Activated CD4-positive, alpha-beta T cell treated with anti-CD3 and anti-CD28 coated beads, Interleukin-2, amount 50 U/mL, for 4 hours (primary cell): ENCODE results near the gene DUS2.
"Not testable (repeated sequence)": the region's sequence is repeated elsewhere in the genome, so short reads cannot be mapped to it uniquely, and the experiment has no call there.

Experiments
- DNase-seq, 2 experiments: peaks; one replicate each; pipeline ENCODE4 v3.0.0-alpha.2; 2020

Gene DUS2

DNA sequence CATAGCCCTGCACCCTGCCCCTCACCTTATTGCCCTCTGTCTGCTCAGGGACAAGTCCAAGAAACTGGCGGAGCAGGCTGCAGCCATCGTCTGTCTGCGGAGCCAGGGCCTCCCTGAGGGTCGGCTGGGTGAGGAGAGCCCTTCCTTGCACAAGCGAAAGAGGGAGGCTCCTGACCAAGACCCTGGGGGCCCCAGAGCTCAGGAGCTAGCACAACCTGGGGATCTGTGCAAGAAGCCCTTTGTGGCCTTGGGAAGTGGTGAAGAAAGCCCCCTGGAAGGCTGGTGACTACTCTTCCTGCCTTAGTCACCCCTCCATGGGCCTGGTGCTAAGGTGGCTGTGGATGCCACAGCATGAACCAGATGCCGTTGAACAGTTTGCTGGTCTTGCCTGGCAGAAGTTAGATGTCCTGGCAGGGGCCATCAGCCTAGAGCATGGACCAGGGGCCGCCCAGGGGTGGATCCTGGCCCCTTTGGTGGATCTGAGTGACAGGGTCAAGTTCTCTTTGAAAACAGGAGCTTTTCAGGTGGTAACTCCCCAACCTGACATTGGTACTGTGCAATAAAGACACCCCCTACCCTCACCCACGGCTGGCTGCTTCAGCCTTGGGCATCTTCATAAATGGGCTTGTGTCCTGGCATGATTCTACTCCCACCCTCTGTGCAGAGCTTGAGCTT is 55.8 kb downstream of the DUS2 start:
- no peak for DNase-seq

DNA sequence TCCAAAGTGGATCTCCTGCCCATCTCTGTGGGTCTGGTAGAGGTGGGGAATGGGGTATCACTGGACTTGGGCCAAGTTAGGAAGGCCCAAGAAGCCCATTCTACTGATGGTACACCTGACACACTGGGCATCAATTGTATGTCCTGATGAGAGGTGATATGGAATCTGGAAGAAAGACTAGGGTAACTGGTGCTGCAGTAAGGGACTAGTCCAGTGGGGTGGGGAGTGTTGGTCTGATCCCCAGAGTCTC is 56.2 kb downstream of the DUS2 start:
- DNase-seq: no peak

DNA sequence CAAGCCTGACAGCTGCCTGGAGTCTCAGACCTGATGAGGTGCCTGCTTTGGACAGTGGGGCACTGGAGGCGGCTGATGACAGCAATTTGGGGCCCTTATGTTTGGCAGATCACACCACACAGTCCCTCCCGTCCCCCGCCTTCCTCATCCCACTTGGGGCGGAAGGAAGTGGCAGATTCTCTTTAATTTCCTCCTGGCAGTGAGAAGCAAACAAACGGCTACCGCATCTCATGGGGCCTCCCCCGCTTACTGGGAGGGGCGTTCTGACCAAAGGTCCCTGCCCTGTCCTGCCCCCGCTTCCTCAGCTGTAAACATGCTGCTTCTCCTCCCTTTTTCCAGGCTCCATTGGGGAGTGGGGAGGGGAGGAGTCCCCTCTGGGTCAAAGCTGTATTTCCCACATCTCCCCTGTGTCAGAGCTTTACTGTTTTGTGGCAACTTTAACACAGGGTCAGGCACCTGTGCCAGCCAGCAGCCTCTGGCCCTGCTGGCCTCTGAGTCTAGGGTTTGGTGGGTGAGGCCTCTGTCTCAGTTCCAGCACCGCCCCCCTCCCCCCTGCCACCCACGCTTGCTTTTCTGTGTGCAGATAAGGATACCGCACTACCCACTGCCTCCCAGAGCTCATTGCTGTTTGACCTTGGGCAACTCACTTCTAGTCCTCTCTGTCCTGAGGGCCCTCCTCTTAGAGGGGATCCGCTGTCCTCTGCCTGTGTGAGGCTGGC is 56.7 kb downstream of the DUS2 start:
- peak; percentile 63 to 71 for DNase-seq

DNA sequence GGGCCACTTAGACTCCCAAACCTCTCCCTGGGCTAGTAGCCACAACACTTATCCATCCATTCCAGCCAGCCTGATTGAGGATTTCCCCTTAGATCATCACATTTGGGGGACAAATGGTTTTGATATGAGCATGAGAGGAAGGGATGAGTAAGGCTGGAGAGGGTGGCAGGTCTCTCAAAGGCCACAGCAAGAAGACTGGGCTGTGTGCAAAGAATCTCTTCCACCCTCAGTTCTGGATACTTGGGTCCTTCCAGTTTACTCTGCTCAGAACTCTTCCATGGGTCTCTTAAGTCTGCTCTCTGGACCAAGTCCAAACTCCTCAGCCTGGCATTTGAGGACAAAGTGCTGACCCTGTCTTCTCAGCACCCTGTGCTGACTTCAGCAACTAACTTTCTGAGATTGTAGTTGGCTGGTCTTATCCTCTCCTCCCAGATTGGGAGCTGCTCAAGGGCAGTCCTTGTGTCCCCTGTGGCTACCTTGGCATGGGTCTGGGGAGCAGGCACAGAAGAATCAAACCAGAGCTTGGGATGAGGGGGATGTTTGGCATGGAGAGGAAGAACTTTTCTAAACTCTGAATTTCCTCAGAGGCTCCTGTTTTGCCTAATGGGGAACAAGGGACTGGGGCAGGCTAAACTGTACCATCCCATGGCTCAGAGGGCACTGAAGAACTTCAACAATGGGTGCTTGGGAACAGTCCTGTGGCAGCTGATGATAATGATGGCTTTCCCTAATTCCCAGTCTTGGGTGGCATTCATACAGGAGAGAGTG is 59.0 kb downstream of the DUS2 start:
- no peak for DNase-seq

DNA sequence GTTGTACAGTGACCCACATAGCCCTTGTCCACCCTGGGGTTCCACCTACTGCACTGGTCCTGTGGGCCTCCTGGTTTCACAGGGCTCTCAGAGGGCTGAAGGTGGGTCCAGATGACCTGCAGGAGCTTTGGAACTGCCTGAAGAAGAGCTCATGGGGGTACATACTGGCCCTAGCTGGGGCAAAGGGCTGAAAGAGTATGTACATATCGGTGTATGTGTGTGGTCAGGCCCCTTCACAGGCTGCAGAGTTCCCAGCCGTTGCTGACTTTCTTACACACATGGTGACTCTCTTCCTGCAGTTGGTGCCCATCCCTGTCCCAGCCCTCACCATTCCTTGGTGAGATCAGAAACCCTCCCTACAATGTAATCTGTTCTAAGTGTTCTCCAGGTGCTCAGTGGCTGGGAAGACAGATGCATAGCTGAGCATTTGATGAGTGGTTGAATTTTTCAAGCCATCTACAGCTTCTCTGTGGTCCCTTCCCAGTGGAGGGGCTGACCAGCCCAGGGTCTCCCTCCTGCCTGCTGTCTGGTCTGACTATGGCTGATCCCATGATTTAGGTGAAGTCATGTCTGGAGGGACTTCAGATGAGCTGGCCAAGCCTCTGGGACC is 59.6 kb downstream of the DUS2 start:
- no peak for DNase-seq

DNA sequence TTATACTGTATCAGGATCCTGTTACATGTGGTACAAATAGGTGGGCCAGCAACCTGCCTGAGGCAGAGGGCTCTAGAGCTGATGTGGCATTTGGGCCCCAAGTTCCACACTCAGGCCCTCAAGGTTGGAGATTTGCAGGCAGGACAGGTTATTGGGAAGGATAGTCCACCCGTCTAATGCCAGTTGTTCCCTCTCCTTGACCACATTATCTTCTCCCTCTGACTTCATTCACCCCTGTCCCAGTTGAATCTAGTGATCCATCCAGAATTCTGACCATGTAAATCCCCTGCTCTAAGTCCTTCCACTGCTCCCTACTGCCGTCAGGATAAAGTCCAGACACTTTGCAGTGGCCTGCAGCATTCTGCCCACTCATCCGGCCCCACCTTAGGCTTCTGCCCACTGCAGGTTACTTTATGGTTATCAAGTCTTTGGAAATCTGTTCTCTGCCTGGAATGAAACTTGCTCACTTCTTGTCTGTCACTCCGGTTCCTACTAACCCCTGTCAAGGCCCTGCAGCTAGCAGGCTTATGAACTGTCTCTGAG is 60.2 kb downstream of the DUS2 start:
- no peak for DNase-seq

DNA sequence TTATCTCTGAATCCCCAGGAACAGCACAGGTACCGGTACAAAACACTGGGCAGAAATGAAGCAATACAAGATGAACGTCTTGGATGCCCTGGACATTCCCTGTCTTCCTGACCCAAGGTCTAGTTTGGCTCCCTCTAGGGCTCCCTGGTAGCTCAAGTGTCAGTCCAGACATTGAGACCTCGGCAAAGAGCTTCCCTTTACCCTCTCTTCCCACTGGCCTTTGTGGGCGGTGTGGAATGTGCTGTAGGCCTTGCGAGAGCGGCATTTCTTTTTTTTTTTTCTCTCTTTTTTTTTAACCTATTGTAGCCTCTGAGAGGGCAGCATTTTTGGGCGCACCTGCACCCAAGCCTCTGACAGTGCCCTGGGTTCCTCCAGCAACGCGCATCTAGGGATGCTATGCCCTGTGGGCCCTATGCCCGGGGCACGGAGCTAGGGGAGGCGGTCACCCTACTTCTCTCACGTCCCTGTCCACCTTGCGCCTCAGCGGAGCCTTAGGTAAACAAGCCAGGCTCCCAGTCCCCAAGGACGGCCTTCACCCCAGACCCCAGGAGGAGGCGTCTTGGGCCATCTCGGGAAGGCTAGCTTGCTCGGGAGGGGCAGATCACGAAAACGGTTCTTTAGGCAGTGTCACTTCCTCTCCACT is 60.9 kb downstream of the DUS2 start:
- DNase-seq: no peak

DNA sequence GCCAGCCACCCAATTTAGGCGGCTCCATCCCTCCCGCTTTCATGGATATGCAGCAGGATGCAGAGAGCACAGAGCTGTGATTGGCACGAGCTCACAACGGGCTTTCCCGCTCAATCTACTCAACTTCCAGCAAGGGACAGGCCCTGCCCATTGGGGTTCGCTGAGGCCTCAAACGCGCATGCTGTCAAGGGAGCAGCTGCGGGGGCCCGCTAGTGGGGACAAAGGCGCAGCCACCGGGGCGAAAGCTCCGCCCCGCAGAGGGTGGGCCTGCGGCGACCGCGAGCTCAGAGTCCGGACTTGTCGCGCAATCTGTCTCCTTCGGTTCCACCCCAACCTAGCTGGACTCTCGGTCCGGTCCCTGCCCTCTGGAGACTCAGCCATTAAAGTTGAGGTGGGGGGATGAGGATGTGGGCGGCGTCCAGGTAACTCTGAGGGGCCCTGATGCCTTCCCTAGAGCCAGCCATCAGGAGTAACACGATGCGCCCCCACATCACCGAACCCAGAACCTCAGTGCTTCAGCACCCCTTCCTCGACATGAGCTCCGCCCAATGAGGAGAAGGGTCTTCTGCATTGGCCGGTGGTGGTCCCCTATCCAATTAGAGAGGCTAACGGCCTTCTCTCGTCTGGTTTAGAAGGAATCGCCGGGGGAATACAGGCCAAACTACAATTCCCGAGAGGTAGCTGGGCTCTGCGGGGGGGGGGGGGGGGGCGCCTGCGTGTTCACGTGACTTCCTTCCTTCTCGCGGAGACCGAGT is 61.6 kb downstream of the DUS2 start:
- DNase-seq: peak; percentile 63 to 70

DNA sequence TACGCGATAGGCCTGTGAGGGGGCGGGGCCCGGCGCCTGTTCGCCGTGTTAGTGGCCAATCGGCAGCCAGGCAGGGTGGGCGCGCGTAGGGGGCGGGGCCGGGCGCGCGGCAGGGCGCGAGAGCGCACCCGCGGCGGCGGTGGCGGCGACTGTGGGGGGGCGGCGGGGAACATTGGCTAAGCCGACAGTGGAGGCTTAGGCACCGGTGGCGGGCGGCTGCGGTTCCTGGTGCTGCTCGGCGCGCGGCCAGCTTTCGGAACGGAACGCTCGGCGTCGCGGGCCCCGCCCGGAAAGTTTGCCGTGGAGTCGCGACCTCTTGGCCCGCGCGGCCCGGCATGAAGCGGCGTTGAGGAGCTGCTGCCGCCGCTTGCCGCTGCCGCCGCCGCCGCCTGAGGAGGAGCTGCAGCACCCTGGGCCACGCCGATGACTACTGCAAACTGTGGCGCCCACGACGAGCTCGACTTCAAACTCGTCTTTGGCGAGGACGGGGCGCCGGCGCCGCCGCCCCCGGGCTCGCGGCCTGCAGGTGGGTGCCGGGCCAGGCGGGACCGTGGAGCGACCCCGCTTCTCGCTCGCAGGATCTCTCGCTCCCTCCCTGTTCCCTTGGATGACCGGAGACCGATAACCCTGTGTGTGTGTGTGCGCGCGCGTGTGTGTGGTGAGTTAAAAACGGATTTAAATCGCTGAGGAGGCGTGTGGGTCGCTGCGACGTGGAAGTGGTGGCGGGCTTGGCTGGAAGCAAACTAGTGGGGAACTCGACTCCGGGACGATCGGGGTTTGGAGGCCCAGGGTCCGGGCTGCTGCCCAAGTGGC is 62.4 kb downstream of the DUS2 start, which contains the start of gene NFATC3:
NFATC3 (plus strand) TSS at position 112 of the 813 bp plus-strand sequence; CDS start at position 424, 312 bp downstream.
- peak; percentile 99 for DNase-seq

DNA sequence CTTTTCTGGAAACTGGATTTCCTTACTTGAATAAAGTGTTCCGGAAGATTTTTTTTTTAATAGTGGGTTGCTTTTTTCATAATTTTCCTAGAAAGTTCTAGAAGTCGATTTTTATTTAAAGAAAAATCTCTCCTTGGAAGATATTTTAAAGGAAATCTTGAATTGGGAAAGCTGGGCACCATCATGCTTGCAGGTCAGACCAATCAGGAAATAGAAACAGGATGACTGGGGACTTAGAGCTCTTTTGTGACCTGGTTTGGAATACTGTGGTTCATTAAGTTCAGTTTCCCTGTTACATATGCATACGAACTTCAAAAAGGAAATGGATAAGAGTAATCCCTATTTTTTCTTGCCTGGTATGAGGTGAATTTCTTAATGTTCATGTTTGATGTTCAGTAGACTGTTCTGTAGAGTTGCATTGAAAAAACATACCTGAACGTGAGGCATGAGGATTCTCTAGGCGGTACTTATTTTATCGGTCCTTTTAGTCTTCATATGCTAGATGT is 63.3 kb downstream of the DUS2 start:
- DNase-seq: no peak

DNA sequence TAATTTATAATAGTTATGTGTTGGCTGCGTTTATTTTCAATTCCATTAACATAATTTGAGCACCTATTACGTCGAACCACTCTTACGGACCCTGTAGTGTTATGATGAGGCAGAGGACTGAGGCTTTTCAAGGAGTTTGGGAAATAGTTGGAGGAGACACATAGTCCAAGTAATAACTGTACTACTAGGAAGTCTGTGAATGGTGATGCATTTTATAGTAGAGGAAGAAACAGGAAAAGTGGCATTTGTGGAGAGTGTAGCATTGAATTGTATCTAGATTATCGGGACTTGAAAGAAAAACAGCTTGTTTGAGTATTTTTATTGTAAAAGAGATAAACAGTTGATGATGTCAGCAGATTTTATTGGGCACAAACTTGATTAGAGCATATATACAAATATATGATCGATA is 63.8 kb downstream of the DUS2 start:
- DNase-seq: no peak

DNA sequence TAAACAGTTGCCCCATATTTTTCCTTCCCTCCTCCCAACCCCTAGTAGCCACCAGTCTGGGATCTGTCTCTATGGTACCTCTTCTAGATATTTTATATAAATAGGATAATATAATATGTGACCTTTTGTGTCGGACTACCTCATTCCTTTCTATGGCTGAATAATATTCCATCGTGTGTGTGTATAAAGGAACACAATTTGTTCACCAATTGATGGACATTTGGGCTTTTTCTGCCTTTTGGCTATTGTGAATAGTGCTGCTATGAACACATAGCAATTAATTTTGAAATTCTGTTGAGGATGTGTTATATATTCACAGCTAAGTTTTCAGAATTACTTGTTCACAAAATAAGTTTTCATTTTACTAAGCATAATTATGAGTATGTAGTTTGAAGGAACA is 64.6 kb downstream of the DUS2 start:
- no peak for DNase-seq

DNA sequence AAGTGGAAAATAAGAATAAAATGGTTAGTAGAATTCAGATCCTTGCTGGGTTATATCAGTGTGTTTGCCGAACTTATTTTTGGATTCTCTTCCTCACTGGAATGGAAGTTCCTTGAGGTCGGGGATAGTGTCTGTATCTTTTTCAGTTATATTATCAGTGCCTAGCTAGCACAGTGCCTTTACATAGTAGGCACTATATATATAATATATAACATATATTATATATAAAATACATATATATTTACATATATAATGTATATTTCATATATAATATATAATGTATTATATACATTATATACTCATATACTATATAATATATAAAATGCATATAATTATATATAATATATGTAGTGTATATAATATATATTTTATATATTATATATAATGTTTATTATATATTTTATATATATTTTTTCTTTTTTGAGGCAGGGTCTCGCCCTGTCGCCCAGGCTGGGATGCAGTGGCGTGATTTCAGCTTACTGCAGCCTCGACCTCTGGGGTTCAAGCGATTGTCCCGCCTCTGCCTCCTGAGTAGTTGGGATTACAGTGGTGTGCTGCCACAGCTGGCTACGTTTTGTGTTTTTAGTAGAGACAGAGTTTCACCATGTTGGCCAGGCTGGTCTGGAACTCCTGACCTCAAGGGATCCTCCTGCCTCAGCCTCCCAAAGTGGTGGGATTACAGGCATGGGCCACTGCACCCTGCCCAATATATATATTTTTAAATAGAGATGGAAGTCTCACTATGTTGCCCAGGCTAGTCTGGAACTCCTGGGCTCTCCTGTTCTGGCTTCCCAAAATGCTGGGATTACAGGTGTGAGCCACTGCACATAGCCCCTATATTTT is 65.3 kb downstream of the DUS2 start:
- no peak for DNase-seq

DNA sequence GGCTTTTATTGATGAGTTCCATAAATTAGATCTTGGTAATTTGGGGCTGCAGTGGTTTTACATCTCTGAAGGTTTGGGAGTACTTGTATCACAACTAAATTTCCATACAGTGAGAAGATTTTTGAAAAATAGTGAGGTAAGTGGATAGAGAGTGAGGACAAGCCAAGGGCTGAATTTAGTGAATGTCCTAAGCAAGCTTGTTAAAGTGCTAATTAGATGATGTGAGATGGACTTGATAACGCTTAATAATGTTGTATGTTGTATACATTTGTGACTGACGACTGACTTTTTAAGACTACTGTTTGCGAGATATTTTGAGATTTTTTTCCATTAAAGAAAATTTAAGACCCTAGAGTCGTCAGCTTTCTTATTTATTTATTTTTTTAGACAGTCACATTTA is 66.0 kb downstream of the DUS2 start:
- no peak for DNase-seq

DNA sequence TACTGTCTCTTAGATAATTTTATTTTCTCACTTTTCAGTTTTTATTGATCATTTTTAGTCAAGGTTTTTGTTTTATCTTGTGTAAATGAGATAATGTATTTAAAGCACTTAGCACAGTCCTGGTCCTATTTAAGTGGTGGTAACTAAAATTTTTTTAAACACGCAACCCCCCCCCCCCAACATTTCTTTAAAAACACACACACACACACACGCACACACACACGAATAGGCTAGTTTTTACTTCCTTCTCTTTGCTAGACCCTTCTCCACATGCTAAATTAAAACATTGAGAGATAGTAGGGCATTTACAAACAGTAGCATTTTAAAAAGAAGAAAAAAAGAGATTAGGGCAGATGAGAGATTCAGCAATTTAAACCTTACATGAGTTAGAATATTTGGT is 67.0 kb downstream of the DUS2 start:
- DNase-seq: no peak

DNA sequence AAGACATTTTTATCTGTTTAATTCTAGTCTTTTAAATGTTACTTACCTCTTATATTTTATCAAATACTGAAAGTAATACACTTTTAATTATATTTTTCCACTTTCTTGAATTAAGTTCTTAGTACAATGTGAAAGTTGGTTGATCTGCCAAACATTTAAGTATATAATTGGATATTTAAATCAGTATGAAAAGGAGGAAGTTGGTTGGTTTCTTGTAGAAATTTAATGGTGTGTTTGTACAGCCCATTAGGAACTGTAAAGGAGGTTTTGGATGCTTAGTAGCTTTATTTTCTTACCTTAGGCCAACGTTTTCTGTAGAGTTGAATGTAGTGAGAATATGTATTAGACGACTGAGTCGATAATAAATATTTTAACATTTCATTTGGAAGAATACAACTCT is 67.4 kb downstream of the DUS2 start:
- DNase-seq: no peak

DNA sequence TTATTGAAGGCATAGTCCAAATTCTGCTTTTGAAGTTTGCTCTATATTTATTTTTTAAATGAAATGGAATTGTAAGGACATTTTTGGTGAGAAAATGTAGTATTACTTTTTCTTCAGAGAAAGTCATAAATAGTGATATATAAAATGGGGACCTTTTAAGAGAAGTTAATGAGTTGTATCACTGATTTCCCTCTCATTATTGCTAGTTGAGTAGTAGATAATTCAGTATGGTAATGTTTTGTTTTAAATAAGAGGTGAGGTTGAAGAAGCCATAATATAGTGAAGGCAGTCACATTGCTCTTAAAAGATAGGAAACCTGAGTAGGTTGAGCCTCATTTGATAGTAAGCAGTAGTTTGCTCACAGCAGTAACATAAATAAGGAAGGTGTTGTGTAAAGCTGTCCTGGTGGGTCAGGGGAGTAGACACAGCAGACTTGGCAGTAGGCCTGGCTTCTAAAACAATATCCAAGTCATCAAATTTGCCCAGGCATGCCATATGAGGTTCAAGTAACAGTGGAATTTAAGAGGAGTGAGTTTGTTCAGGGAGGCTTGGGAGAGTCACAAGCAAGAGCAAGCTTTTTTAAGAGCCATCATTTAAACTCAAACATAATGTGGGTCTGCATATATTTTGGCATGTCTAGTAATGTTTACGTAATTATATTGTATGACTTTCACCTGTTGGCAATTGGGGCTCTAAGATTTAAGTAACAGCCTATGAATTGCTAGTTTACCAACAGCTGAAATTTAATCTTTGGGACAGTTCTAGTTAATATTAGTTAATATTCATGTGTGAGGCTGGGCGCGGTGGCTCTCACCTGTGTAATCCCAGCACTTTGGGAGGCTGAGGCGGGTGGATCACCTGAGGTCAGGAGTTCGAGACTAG is 68.5 kb downstream of the DUS2 start:
- no peak for DNase-seq

DNA sequence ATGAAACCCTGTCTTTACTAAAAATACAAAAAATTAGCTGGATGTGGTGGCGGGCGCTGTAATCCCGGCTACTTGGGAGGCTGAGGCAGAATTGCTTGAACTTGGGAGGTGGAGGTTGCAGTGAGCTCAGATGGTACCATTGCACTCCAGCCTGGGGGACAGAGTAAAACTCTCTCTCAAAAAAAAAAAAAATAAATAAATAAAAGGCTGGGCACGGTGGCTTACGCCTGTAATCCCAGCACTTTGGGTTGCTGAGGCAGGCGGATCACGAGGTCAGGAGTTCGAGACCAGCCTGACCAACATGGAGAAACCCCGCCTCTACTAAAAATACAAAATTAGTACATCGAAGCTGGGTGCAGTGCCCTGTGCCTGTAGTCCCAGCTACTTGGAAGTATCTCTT is 69.2 kb downstream of the DUS2 start:
- DNase-seq: not testable (repeated sequence)
